GM12878 (cell line): ENCODE results near the gene BATF. TPM values are rescaled to one million over a fixed set of nuclear protein-coding genes. Genes with fewer than 3 reads are reported as not detected.

Experiments used
- ATAC-seq: fragments of 200-7000 bp; cut with Tn5 transposase; 3 replicates; pipeline ENCODE4 v1.9.1; 2020; ENCODE audit warnings: mild to moderate bottlenecking, moderate library complexity
- BruUV-seq: library from RNA; stranded (reverse); fragments of 400-500 nt; replicated peaks from 2 replicates; lab custom pipeline; 2021; lab: Mats Ljungman, UMichigan
- CTCF ChIA-PET: fragments of 300-600 bp; sonication (Branson Sonifier 250); formaldehyde crosslinking; extraction: SDS; loops from one replicate; lab custom pipeline; 2021; ENCODE audit warnings: inconsistent platforms; lab: Yijun Ruan, JAX
- POLR2A ChIA-PET: fragments of 350-600 bp; formaldehyde crosslinking; extraction: SDS; loops from one replicate; lab custom pipeline; 2021; ENCODE audit warnings: inconsistent platforms; lab: Charles Lee
- RAD21 ChIA-PET: fragments of 300-600 bp; sonication (Branson Sonifier 250); formaldehyde crosslinking; loops from one replicate; lab custom pipeline; 2023; ENCODE audit warnings: antibody characterized with exemption; ENCODE audit not compliant: unreplicated experiment; lab: Charles Lee
- SMC1A ChIA-PET: fragments of 300-600 bp; sonication (Branson Sonifier 250); formaldehyde crosslinking; loops from one replicate; lab custom pipeline; 2023; ENCODE audit not compliant: unreplicated experiment, uncharacterized antibody; lab: Charles Lee
- DNase-seq: peaks from one replicate; pipeline ENCODE4 v3.0.0-alpha.2; 2011; ENCODE audit warnings: low read depth, low spot score
- FAIRE-seq: peaks from 3 replicates; lab custom pipeline; 2011; peaks lifted over from hg19 to GRCh38; lab: Jason Lieb, UNC
- H2AFZ ChIP-seq: 2 replicates; pipeline ENCODE4 v1.6.0; 2011; ENCODE audit warnings: low read depth, low read length, control low read depth; ENCODE audit not compliant: control insufficient read depth
- H3K27ac ChIP-seq: 2 replicates; pipeline ENCODE4 v1.5.1; 2011; ENCODE audit warnings: control low read depth; ENCODE audit not compliant: control insufficient read depth, insufficient read depth
- H3K27me3 ChIP-seq, 2 experiments: replicated peaks in 1 of 2; 2 replicates each; pipeline versions ENCODE4 v1.6.0 to v1.6.1; 2011; ENCODE audit warnings: low read length in 1 of 2; ENCODE audit not compliant: control insufficient read depth in 2 of 2, insufficient read depth in 2 of 2
- H3K36me3 ChIP-seq, 2 experiments: 2 replicates each; pipeline ENCODE4 v1.5.1; 2011; ENCODE audit warnings: low read length in 1 of 2; ENCODE audit not compliant: control insufficient read depth in 2 of 2, insufficient read depth in 2 of 2
- H3K4me1 ChIP-seq: 2 replicates; pipeline ENCODE4 v1.6.1; 2011; ENCODE audit warnings: mild to moderate bottlenecking, low read length, moderate library complexity, mixed read lengths; ENCODE audit not compliant: control insufficient read depth, insufficient read depth
- H3K4me2 ChIP-seq: 2 replicates; pipeline ENCODE4 v1.6.0; 2011; ENCODE audit warnings: control low read depth; ENCODE audit not compliant: control insufficient read depth, insufficient read depth
- H3K4me3 ChIP-seq: fragments of 200-600 bp; sonication (generic); 2 replicates; pipeline ENCODE4 v1.5.1; 2016
- H3K79me2 ChIP-seq: 2 replicates; pipeline ENCODE4 v1.6.0; 2011; ENCODE audit warnings: low read length; ENCODE audit not compliant: control insufficient read depth, insufficient read depth
- H3K9ac ChIP-seq: 2 replicates; pipeline ENCODE4 v1.8.0; 2011; ENCODE audit warnings: low read length, control low read depth, mixed read lengths; ENCODE audit not compliant: control insufficient read depth, insufficient read depth
- H3K9me3 ChIP-seq: replicated peaks from 3 replicates; pipeline ENCODE4 v1.5.1; 2011; ENCODE audit warnings: mild to moderate bottlenecking, low read length; ENCODE audit not compliant: control insufficient read depth, insufficient read depth
- H4K20me1 ChIP-seq: 2 replicates; pipeline ENCODE4 v1.6.0; 2011; ENCODE audit not compliant: control insufficient read depth, insufficient read depth
- CBX5 ChIP-seq: sonication (generic); IDR thresholded peaks from 2 replicates; pipeline ENCODE4 v1.6.1; 2016; ENCODE audit warnings: low read depth, moderate library complexity, mild to moderate bottlenecking, inconsistent platforms
- CREB1 ChIP-seq: IDR thresholded peaks from 2 replicates; pipeline ENCODE4 v1.6.1; 2012; ENCODE audit warnings: low read depth, mild to moderate bottlenecking, inconsistent platforms
- FOXK2 ChIP-seq: fragments of 450-650 bp; IDR thresholded peaks from 2 replicates; pipeline ENCODE4 v1.6.1; 2017; ENCODE audit warnings: mild to moderate bottlenecking, moderate library complexity
- HSF1 ChIP-seq: fragments of 150-350 bp; IDR thresholded peaks from 2 replicates; pipeline ENCODE4 v1.6.1; 2014; ENCODE audit warnings: mild to moderate bottlenecking, low read depth, low read length
- KAT2A ChIP-seq: conservative IDR thresholded peaks from 2 replicates; pipeline ENCODE4 v1.6.1; 2011; ENCODE audit warnings: low read depth, low read length; ENCODE audit not compliant: control insufficient read depth
- MYC ChIP-seq: IDR thresholded peaks from 2 replicates; pipeline ENCODE4 v1.6.1; 2011; ENCODE audit warnings: mild to moderate bottlenecking, low read length, moderate library complexity, inconsistent platforms; ENCODE audit not compliant: insufficient read depth, insufficient replicate concordance, insufficient read length, severe bottlenecking
- PBX3 ChIP-seq: IDR thresholded peaks from 2 replicates; pipeline ENCODE4 v1.6.1; 2011; ENCODE audit warnings: mild to moderate bottlenecking, low read depth, low read length, moderate library complexity; ENCODE audit not compliant: insufficient replicate concordance
- POLR2AphosphoS2 ChIP-seq: IDR thresholded peaks from 2 replicates; pipeline ENCODE4 v1.6.1; 2011; ENCODE audit warnings: low read depth, mild to moderate bottlenecking, low read length, improper control_type of control experiment, moderate library complexity
- SPI1 ChIP-seq: IDR thresholded peaks from 2 replicates; pipeline ENCODE4 v1.6.1; 2011; ENCODE audit warnings: low read depth, mild to moderate bottlenecking, low read length, moderate library complexity, borderline replicate concordance; ENCODE audit not compliant: insufficient read depth
- TARDBP ChIP-seq: IDR thresholded peaks from 2 replicates; pipeline ENCODE4 v1.6.1; 2016; ENCODE audit warnings: borderline replicate concordance
- TCF12 ChIP-seq: IDR thresholded peaks from 2 replicates; pipeline ENCODE4 v1.6.1; 2011; ENCODE audit warnings: low read depth, mild to moderate bottlenecking, low read length
- WRNIP1 ChIP-seq: IDR thresholded peaks from 2 replicates; pipeline ENCODE4 v1.6.1; 2011; ENCODE audit warnings: low read depth, low read length, improper control_type of control experiment, borderline replicate concordance
- ZBED1 ChIP-seq: IDR thresholded peaks from 2 replicates; pipeline ENCODE4 v1.6.1; 2016; ENCODE audit warnings: borderline replicate concordance
- ZNF622 ChIP-seq: fragments of 450-650 bp; IDR thresholded peaks from 2 replicates; pipeline ENCODE4 v1.6.1; 2017; ENCODE audit warnings: mild to moderate bottlenecking, inconsistent platforms
- ZSCAN29 ChIP-seq: fragments of 450-650 bp; IDR thresholded peaks from 2 replicates; pipeline ENCODE4 v1.6.1; 2017; ENCODE audit warnings: mild to moderate bottlenecking, moderate library complexity
- WGBS: methylation state at CpG from one replicate; pipeline ENCODE4 v1.1.6; 2016; ENCODE audit warnings: low lambda C conversion rate; ENCODE audit not compliant: insufficient replicate concordance, insufficient coverage; ENCODE audit errors: missing lambda C conversion rate; 5-methylcytosine and 5-hydroxymethylcytosine counted together
- in situ Hi-C: fragments of 300-500 bp; cut with MboI; formaldehyde crosslinking; loops from 9 replicates; pipeline ENCODE4 v1.14.3; 2018; ENCODE audit warnings: mixed read lengths
- intact Hi-C: fragments of 100-400 bp; cut with micrococcal nuclease; formaldehyde crosslinking; loops from one replicate; pipeline ENCODE4 v1.14.2; 2022; ENCODE audit not compliant: unreplicated experiment
- polyA plus RNA-seq, 11 experiments: library from polyadenylated mRNA; depleted of rRNA in 4 of 11; unstranded in 6 of 11; stranded (reverse) in 5 of 11; fragments of >200 nt; fragmentation: Nextera tagmentation in 4 of 11; fragmentation: Illumina TruSeq in 1 of 11; extraction: Ambion mirVana in 4 of 11; extraction: Trizol in 1 of 11; gene quantifications; 1 replicate in 1 of 11; 2 replicates in 10 of 11; pipeline versions ENCODE4 v1.2.1 to v1.2.3, GENCODE V29; 2011 to 2016; ENCODE audit warnings: inconsistent platforms in 2 of 11, missing spikeins in 2 of 11, low read depth in 1 of 11
- total RNA-seq, 4 experiments: library from RNA; depleted of rRNA in 3 of 4; stranded (reverse); fragments of >200 nt in 3 of 4; fragmentation: Illumina TruSeq in 1 of 4; extraction: Trizol in 1 of 4; gene quantifications; 2 replicates each; pipeline versions ENCODE4 v1.2.1 to v1.2.3, GENCODE V29; 2013 to 2021

BATF gene
- total and polyA plus RNA-seq, 10 of the 15 experiments (the other 5 are each of a cell fraction or from before 2014, with no cell fraction given) = 10.0 to 154 (median 103) TPM

GRCh38 chr14:75589931-75590330 lies 67.7 kb downstream of the BATF start:
- no peak for ATAC-seq
- Histone ChIP-seq H3K79me2 (no peaks in the 10 kb centered on the region), H4K20me1 (no peaks in the 10 kb centered on the region), H3K36me3 (no peaks in the 10 kb centered on the region), H3K9ac (no peak overlapping the region), H3K27ac (no peak overlapping the region), H3K4me3 (no peak overlapping the region), H3K4me1 (no peaks in the 10 kb centered on the region), H3K27me3 (no peaks in the 10 kb centered on the region), H3K4me2 (no peak overlapping the region), H2AFZ (no peak overlapping the region), H3K9me3 (peaks cover 8% of the 10 kb centered on the region; the same call in 1 of the 3 replicates)
- BruUV-seq = no TSS peak
- ChIA-PET SMC1A (interaction anchor here (1.2 to 1.3 kb wide), 2 partner anchors 14 to 64 kb away, joined by 3 to 4 read pairs; no protein-coding TSS in a partner anchor), CTCF (interaction anchor here (1.4 to 2.1 kb wide), 2 partner anchors 57 to 64 kb away, joined by 3 to 9 read pairs; no protein-coding TSS in a partner anchor), RAD21 (no interaction called here), POLR2A (no interaction called here)
- intact Hi-C loops = no loop called here
- in situ Hi-C loops = no loop called here
- no peak for FAIRE-seq
- TF ChIP-seq FOXK2 (no peak), SPI1 (0 out of 2 replicates have a peak, but pooled peaks have one; percentile 4)
- no peak for DNase-seq
- WGBS = 58% methylated on average over 6 of the region's 6 CpGs

GRCh38 chr14:75591331-75591946 lies 69.2 kb downstream of the BATF start:
- Histone ChIP-seq H3K36me3 (no peaks in the 10 kb centered on the region), H4K20me1 (no peaks in the 10 kb centered on the region), H3K4me3 (no peak overlapping the region), H3K9ac (no peak overlapping the region), H3K4me1 (no peaks in the 10 kb centered on the region), H3K27me3 (no peaks in the 10 kb centered on the region), H2AFZ (no peak overlapping the region), H3K9me3 (peaks cover 8% of the 10 kb centered on the region; the same call in 1 of the 3 replicates), H3K27ac (no peak overlapping the region)
- ChIA-PET POLR2A (no interaction called here), RAD21 (no interaction called here), SMC1A (no interaction called here), CTCF (interaction anchor here (0.9 to 1.4 kb wide), 2 partner anchors 13 to 42 kb away, joined by 3 read pairs; partner anchors contain the start of gene FLVCR2)
- DNase-seq = no peak
- in situ Hi-C loops = no loop called here
- WGBS = 100% methylated on average over 1 of the region's 1 CpG
- no peak for FAIRE-seq
- intact Hi-C loops = no loop called here
- no TSS peak for BruUV-seq
- TF ChIP-seq ZNF622 = no peak
- no peak for TF ChIP-seq TCF12
- no peak for TF ChIP-seq HSF1
- TF ChIP-seq POLR2AphosphoS2 = no peak
- TF ChIP-seq CREB1 = no peak
- no peak for TF ChIP-seq KAT2A
- TF ChIP-seq MYC = no peak
- no peak for TF ChIP-seq PBX3
- no peak for TF ChIP-seq CBX5
- no peak for TF ChIP-seq ZBED1
- no peak for TF ChIP-seq ZSCAN29
- TF ChIP-seq WRNIP1 = no peak
- no peak for TF ChIP-seq TARDBP
- TF ChIP-seq, all 136 proteins: peak for 0
- H3K4me2 ChIP-seq = no peak overlapping the region
- ATAC-seq = no peak
- H3K79me2 ChIP-seq = no peaks in the 10 kb centered on the region
